NCI-H2081 treated with DMSO at 0.1 percent for 48 hours (cell line): ENCODE data around the gene CCR1.

Source experiments
- DNase-seq: peaks from one replicate; lab custom pipeline; 2025; lab: John Stamatoyannopoulos, UW

The CCR1 gene

GRCh38 chr3:46208167-46208704 lies at the start of gene CCR1:
Gene CCR1, minus strand, starts transcription at chr3:46208313. Its CDS starts 4,000 bp downstream, at chr3:46204313.
- DNase-seq, result no peak

- DNase-seq, result no peak
Observed at GRCh38 chr3:46252980-46253379, 44.9 kb upstream of the CCR1 start.

GRCh38 chr3:46245146-46245545 lies 37.0 kb upstream of the CCR1 start:
- no peak for DNase-seq

GRCh38 chr3:46243560-46243959 lies 35.4 kb upstream of the CCR1 start:
- DNase-seq, result no peak

GRCh38 chr3:46242120-46242519 lies 34.0 kb upstream of the CCR1 start, which contains the start of gene CCR3:
Gene CCR3, plus strand, starts transcription at chr3:46242460. Its CDS starts 22,699 bp downstream, at chr3:46265159.
- DNase-seq, result no peak

- DNase-seq, result no peak
Observed at GRCh38 chr3:46239952-46240351, 31.8 kb upstream of the CCR1 start.

- DNase-seq, result no peak
Observed at GRCh38 chr3:46239301-46239938, 31.3 kb upstream of the CCR1 start.

GRCh38 chr3:46238386-46238785 lies 30.3 kb upstream of the CCR1 start:
- no peak for DNase-seq

- no peak for DNase-seq
Observed at GRCh38 chr3:46236294-46237054, 28.4 kb upstream of the CCR1 start.

GRCh38 chr3:46235425-46235824 lies 27.3 kb upstream of the CCR1 start:
- no peak for DNase-seq

- DNase-seq, result no peak
Observed at GRCh38 chr3:46233194-46233593, 25.1 kb upstream of the CCR1 start.

- DNase-seq, result no peak
Observed at GRCh38 chr3:46231323-46231722, 23.2 kb upstream of the CCR1 start.

GRCh38 chr3:46228260-46229242 lies 20.4 kb upstream of the CCR1 start:
- DNase-seq, result no peak

GRCh38 chr3:46222435-46223161 lies 14.5 kb upstream of the CCR1 start:
- DNase-seq, result no peak

GRCh38 chr3:46221938-46222337 lies 13.8 kb upstream of the CCR1 start:
- DNase-seq, result no peak

- DNase-seq, result no peak
Observed at GRCh38 chr3:46221391-46221790, 13.3 kb upstream of the CCR1 start.

GRCh38 chr3:46218196-46218709 lies 10.1 kb upstream of the CCR1 start:
- DNase-seq, result no peak

GRCh38 chr3:46215810-46216414 lies 7.8 kb upstream of the CCR1 start:
- no peak for DNase-seq

- DNase-seq, result no peak
Observed at GRCh38 chr3:46214751-46215352, 6.7 kb upstream of the CCR1 start.

GRCh38 chr3:46213201-46213600 lies 5.1 kb upstream of the CCR1 start:
- no peak for DNase-seq
